B cell (primary cell): ENCODE measurements around the gene ZNF772.

Experiments used
- EZH2 ChIP-seq: IDR thresholded peaks from 2 replicates; pipeline ENCODE4 v1.6.1; 2012; ENCODE audit warnings: borderline replicate concordance, low read depth, mild to moderate bottlenecking, moderate library complexity, low read length; ENCODE audit not compliant: insufficient read depth, poor library complexity, severe bottlenecking
- TF ChIP-seq, protein P1 (sequence below): fragments of 200-600 bp; IDR thresholded peaks from one replicate; pipeline ENCODE4 v1.8.0; 2022; ENCODE audit warnings: antibody characterized with exemption, mild to moderate bottlenecking

DNA sequence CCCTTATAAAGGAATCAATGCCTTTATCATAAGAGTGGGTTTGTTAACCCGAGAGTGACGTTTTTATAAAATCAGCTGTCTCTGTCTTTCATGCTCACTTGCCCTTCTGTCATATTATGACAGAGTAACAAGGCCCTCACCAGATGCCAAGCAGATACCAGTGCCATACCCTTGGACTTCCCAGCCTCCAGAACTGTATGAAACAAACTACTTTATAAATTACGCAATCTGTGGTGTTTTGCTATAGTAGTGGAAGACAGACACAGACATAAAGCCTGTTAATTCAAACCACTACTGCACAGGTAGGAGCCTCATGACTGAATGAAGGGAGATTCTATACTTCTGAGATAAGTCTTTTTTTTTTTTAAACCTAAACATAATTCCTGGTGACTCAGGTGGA is 25.1 kb downstream of the ZNF772 start:
- TF ChIP-seq, protein P1, sequence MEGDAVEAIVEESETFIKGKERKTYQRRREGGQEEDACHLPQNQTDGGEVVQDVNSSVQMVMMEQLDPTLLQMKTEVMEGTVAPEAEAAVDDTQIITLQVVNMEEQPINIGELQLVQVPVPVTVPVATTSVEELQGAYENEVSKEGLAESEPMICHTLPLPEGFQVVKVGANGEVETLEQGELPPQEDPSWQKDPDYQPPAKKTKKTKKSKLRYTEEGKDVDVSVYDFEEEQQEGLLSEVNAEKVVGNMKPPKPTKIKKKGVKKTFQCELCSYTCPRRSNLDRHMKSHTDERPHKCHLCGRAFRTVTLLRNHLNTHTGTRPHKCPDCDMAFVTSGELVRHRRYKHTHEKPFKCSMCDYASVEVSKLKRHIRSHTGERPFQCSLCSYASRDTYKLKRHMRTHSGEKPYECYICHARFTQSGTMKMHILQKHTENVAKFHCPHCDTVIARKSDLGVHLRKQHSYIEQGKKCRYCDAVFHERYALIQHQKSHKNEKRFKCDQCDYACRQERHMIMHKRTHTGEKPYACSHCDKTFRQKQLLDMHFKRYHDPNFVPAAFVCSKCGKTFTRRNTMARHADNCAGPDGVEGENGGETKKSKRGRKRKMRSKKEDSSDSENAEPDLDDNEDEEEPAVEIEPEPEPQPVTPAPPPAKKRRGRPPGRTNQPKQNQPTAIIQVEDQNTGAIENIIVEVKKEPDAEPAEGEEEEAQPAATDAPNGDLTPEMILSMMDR = no peak
- no peak for TF ChIP-seq EZH2
